ENCODE results near the gene PAPPA. TPM values are rescaled to one million over a fixed set of nuclear protein-coding genes. Genes with fewer than 3 reads are reported as not detected.
A peak's percentile ranks its signal among the peaks of the same experiment; 100 is the strongest.

PAPPA gene
- total and polyA plus RNA-seq, 9 of the 15 experiments (the other 6 are each of a cell fraction or from before 2014, with no cell fraction given): 0.06 to 0.18 (median 0.11) TPM

GRCh38 chr9:116420993-116421538 lies 267.5 kb downstream of the PAPPA start (continued):
- TF ChIP-seq MBD1 (CRISPR knock-in tag; IDR thresholded peaks at IDR 0.05) (no peak), GTF2E2 (tag; IDR thresholded peaks at IDR 0.05) (no peak), HOXB6 (CRISPR knock-in tag; IDR thresholded peaks at IDR 0.05; ENCODE audit: borderline replicate concordance) (no peak), SMAD2 (IDR thresholded peaks at IDR 0.05; ENCODE audit: low read depth, low read length) (no peak), ZNF551 (CRISPR knock-in tag; IDR thresholded peaks at IDR 0.05) (no peak), ZNF212 (CRISPR knock-in tag; IDR thresholded peaks at IDR 0.05) (no peak), ZNF76 (CRISPR knock-in tag; IDR thresholded peaks at IDR 0.05; ENCODE audit: borderline replicate concordance) (no peak), SMARCA4 (IDR thresholded peaks at IDR 0.05) (peak; percentile 58; the same call in 1 of the 2 replicates), ZBTB2 (IDR thresholded peaks at IDR 0.05) (0 out of 2 replicates have a peak, but pooled peaks have one; percentile 19), TRIM25 (IDR thresholded peaks at IDR 0.05; ENCODE audit: borderline replicate concordance) (0 out of 2 replicates have a peak, but pooled peaks have one; percentile 63), RCOR1 (IDR thresholded peaks at IDR 0.05; ENCODE audit: borderline replicate concordance in 1 of 2, low read depth in 2 of 2, low read length in 2 of 2) (no peak), CBFA2T3 (IDR thresholded peaks at IDR 0.05) (peak; percentile 81), ZNF780A (CRISPR knock-in tag; IDR thresholded peaks at IDR 0.05) (no peak), ZNF232 (CRISPR knock-in tag; IDR thresholded peaks at IDR 0.05) (no peak), NCOA4 (IDR thresholded peaks at IDR 0.05; ENCODE audit: partially characterized antibody) (no peak), E4F1 (CRISPR knock-in tag; IDR thresholded peaks at IDR 0.05; ENCODE audit: borderline replicate concordance) (no peak), NCOR1 (IDR thresholded peaks at IDR 0.05) (no peak), ELF4 (CRISPR knock-in tag; IDR thresholded peaks at IDR 0.05) (peak; percentile 91), TEAD4 (IDR thresholded peaks at IDR 0.05; ENCODE audit: low read length) (peak; percentile 58), TEAD4 (CRISPR knock-in tag; IDR thresholded peaks at IDR 0.05; ENCODE audit: borderline replicate concordance) (no peak), MTA2 (IDR thresholded peaks at IDR 0.05; ENCODE audit: low read depth) (0 out of 2 replicates have a peak, but pooled peaks have one; percentile 36), HNRNPUL1 (IDR thresholded peaks at IDR 0.05; ENCODE audit: low read length) (no peak)
